ENCODE measurements around the gene FSHR.

DNA sequence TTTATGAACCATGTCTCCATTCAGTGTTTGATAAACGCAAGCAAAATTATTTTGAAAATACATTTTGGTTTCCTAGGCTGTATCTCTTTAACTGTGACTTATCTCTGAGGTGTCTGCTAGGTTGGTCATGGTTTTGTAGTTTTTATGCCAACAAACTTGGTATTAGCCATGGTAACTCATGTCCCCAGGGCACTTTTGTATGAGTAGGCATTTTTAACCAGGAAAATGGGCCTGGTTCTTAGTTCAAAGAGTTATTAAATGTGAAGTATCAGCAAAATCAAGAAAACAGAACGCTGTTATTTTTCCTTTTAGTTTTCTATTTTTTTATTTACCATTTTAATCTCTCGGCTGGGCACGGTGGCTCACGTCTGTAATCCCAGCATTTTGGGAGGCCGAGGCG is 219.5 kb downstream of the FSHR start:
- TF ChIP-seq, protein P1, sequence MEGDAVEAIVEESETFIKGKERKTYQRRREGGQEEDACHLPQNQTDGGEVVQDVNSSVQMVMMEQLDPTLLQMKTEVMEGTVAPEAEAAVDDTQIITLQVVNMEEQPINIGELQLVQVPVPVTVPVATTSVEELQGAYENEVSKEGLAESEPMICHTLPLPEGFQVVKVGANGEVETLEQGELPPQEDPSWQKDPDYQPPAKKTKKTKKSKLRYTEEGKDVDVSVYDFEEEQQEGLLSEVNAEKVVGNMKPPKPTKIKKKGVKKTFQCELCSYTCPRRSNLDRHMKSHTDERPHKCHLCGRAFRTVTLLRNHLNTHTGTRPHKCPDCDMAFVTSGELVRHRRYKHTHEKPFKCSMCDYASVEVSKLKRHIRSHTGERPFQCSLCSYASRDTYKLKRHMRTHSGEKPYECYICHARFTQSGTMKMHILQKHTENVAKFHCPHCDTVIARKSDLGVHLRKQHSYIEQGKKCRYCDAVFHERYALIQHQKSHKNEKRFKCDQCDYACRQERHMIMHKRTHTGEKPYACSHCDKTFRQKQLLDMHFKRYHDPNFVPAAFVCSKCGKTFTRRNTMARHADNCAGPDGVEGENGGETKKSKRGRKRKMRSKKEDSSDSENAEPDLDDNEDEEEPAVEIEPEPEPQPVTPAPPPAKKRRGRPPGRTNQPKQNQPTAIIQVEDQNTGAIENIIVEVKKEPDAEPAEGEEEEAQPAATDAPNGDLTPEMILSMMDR (IDR thresholded peaks at IDR 0.05): no peak
- TF ChIP-seq POLR2A (IDR thresholded peaks at IDR 0.05): no peak

Measured in lower leg skin (tissue), 3 donors.